Bronchial epithelial cell (primary cell): ENCODE data around the gene DYNC2LI1. TPM values are rescaled to one million over a fixed set of nuclear protein-coding genes. Genes with fewer than 3 reads are reported as not detected.

Source experiments
- DNase-seq: peaks from one replicate; pipeline ENCODE4 v3.0.0-alpha.2; 2010; ENCODE audit warnings: low read depth
- FAIRE-seq: peaks from 2 replicates; lab custom pipeline; 2011; peaks lifted over from hg19 to GRCh38; lab: Jason Lieb, UNC
- H3K27me3 ChIP-seq: 2 replicates; pipeline ENCODE4 v1.5.1; 2011; ENCODE audit warnings: low read length; ENCODE audit not compliant: control insufficient read depth, insufficient read depth
- H3K36me3 ChIP-seq: 2 replicates; pipeline ENCODE4 v1.5.1; 2011; ENCODE audit warnings: low read length; ENCODE audit not compliant: control insufficient read depth, insufficient read depth
- H3K4me3 ChIP-seq: 2 replicates; pipeline ENCODE4 v1.5.1; 2011; ENCODE audit warnings: mild to moderate bottlenecking, low read depth, low read length, control low read depth
- total RNA-seq: library from RNA; depleted of rRNA; stranded (reverse); fragments of >200 nt; gene quantifications from 2 replicates; pipeline ENCODE4 v1.2.1, GENCODE V29; 2014
- TF ChIP-seq, protein P1 (sequence below): IDR thresholded peaks from 2 replicates; pipeline ENCODE4 v1.5.1; 2011; ENCODE audit warnings: mild to moderate bottlenecking, moderate library complexity, low read length, control low read depth, inconsistent platforms; ENCODE audit not compliant: insufficient read depth, severe bottlenecking

The DYNC2LI1 gene
- total RNA-seq, 1 donor from 2014 or later: 8.2 TPM

DNA sequence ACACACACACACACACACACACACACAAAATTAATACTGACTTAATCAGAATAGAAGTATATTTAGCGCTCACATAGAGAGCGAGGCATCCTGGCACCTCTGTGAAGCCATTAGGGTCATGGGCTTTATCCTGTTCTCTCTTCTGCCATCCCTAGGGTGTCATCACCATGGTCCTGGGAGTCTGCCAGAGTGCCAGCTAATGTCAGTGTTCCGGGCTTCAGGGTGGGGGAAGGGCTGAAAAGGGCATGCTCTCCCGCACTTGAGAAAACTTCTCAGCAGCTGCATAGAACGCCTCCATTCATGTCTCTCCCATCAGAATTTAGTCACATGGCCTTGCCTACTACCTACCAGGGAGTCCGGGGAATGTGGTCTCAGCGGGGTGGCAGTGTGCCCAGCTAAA is 19.7 kb upstream of the DYNC2LI1 start:
- FAIRE-seq (no peak), DNase-seq (no peak)

DNA sequence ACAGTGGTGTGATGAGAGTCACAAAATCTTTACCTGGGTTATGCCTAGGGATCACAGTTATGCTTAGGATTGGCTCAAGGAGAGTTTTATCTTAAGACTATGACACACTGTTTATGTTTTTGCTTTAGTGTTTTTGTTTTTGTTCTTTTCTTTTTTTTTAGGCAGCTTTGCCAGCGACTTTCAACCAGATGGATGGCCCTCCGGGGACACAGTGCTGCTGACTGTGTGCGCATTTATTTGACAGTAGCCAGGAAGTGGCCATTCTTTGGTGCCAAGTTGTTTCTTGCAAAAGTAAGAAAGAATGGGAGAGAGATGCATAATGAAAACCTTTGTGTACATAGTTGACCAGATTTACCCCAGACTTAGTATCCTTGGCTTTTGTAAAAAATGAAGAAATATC is 15.1 kb upstream of the DYNC2LI1 start:
- Histone ChIP-seq H3K36me3 (no peaks in the 10 kb centered on the region), H3K27me3 (no peaks in the 10 kb centered on the region), H3K4me3 (no peak overlapping the region)
- TF ChIP-seq, protein P1, sequence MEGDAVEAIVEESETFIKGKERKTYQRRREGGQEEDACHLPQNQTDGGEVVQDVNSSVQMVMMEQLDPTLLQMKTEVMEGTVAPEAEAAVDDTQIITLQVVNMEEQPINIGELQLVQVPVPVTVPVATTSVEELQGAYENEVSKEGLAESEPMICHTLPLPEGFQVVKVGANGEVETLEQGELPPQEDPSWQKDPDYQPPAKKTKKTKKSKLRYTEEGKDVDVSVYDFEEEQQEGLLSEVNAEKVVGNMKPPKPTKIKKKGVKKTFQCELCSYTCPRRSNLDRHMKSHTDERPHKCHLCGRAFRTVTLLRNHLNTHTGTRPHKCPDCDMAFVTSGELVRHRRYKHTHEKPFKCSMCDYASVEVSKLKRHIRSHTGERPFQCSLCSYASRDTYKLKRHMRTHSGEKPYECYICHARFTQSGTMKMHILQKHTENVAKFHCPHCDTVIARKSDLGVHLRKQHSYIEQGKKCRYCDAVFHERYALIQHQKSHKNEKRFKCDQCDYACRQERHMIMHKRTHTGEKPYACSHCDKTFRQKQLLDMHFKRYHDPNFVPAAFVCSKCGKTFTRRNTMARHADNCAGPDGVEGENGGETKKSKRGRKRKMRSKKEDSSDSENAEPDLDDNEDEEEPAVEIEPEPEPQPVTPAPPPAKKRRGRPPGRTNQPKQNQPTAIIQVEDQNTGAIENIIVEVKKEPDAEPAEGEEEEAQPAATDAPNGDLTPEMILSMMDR: no peak
- FAIRE-seq: no peak
- no peak for DNase-seq

More for the DNA sequence above, 19.7 kb upstream of the DYNC2LI1 start:
- H3K27me3 ChIP-seq: no peaks in the 10 kb centered on the region
- TF ChIP-seq, protein P1: no peak
- no peak overlapping the region for H3K4me3 ChIP-seq
- no peaks in the 10 kb centered on the region for H3K36me3 ChIP-seq

DNA sequence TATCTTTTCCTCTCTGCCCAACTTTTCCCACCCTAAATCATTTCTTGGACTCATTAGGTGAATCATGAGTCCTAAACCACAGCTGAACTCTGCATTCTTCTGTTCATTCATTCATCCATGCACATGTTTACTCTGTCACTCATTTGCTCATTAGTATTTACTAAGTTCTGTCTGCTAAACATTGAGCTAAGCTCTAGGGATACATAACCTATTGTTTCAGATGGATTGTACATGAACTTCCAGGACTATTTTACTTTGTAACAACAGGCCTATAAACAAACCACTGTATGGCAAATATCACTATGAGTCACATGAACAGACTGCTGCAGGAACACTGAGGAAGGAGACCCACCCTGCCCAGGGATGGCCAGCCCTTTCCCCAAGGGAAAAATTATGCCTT is 14.6 kb upstream of the DYNC2LI1 start:
- peak; percentile 94 for DNase-seq
- TF ChIP-seq, protein P1: no peak
- Histone ChIP-seq H3K36me3 (no peaks in the 10 kb centered on the region), H3K4me3 (no peak overlapping the region), H3K27me3 (no peaks in the 10 kb centered on the region)
- peak; percentile 13 for FAIRE-seq

DNA sequence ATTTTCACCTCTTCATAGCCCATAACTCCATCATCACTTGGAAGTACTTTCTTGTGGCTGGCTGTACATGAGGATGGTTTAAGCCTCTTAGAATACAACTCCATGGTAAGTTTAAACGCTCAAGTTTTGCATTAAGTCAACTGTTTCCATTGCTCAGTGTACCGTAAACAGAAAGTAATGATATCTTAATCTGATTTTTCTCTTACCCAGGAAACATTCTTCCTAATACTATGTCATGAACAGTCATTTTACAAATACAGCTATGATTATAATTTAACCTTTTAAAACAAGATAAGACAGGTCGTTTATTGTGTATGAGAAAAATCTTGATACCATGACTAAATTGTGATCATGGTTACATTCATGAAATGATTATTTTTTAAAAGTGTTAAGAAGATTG is 11.6 kb upstream of the DYNC2LI1 start:
- TF ChIP-seq, protein P1: no peak
- no peaks in the 10 kb centered on the region for H3K36me3 ChIP-seq
- no peaks in the 10 kb centered on the region for H3K27me3 ChIP-seq
- FAIRE-seq: no peak
- H3K4me3 ChIP-seq: no peak overlapping the region
- peak; percentile 81 for DNase-seq

DNA sequence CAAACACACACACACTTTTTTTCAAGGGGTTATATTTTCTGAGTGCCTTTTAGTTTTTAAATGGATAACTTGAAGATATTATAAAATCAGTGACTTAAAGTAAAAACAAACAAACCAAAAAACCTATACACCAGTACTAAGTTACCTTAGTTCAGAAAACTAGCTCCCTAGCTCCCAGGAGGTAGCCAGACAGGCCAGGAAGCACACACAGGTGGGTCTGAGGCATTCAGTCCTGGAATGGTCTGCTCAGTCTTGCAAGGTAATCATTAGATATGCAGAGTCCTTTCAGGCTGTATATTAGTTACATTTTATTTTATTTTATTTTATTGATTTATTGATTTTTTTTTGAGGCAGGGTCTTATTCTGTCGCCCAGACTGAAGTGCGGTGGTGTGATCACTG is 10.7 kb upstream of the DYNC2LI1 start:
- TF ChIP-seq, protein P1: no peak
- Histone ChIP-seq H3K36me3 (no peaks in the 10 kb centered on the region), H3K27me3 (no peaks in the 10 kb centered on the region), H3K4me3 (no peak overlapping the region)
- FAIRE-seq (no peak), DNase-seq (no peak)

DNA sequence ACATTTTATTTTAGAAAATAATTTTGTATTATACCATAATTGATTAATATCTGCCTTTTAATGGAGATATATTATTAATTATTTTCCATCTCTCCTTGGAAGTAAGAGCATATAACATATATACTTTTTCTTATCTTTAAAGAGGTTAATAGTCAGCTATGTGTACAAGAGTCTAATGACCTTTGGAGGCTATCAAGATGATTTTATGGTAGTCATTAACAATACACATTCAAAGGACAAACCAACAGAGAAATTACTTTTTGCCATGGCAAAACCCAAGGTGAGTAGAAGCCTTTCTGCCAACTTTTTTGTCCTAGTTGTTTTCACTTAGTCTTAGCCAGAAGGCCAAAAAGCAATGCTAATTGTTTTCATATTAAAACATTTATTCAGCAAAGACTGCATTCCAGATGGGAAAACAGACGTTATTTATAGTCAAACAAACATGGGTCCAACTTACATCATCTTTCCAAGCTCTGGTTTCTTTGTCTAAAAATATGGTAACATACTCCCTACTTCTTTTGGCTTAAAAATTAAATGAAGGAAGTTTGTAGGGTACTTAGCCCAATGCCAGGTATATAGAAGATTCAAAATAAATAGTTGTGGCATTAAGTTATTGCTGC is 9.6 kb upstream of the DYNC2LI1 start:
- TF ChIP-seq, protein P1: no peak
- FAIRE-seq (no peak), DNase-seq (no peak)
- Histone ChIP-seq H3K4me3 (no peak overlapping the region), H3K27me3 (no peaks in the 10 kb centered on the region), H3K36me3 (no peaks in the 10 kb centered on the region)
